ENCODE results near the gene ZNF714. TPM values are rescaled to one million over a fixed set of nuclear protein-coding genes. Genes with fewer than 3 reads are reported as not detected.

Gene ZNF714
- total and polyA plus RNA-seq, 2 of the 8 experiments (the other 6 are each of a cell fraction or from before 2014, with no cell fraction given), result 16.4 to 74.2 TPM

DNA sequence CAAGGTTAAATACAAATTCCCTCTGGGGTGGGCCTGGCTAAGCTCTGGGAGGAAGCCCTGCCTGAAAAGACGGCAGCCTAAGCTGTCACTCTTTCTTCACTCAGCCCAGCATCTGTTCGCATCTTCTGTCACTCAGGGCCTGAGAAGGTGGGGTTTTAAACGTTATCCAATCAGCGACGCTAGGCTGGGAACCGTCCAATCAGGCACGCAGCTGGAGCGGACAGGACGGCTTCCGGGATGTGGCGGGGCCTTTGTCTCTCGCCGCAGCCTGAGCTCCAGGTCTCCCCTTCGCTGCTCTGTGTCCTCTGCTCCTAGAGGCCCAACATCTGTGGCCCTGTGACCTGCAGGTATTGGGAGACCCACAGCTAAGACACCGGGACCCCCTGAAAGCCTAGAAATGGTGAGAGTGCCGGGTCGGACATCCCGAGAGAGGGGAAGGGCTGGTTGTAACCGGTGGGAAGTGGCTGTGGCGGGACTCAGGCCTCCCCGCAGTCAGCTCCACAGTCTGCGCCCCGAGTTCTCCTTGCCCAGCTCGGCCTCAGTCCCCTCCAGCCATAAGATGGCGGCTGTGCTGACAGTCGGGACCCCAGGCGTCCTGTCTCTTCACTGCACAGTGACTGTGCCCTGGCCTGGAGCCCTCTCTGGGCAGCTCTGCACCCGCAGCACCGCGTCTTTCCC lies 59.9 kb downstream of the ZNF714 start, which contains the start of gene ZNF431 (continued):
- TF ChIP-seq BACH1 (IDR thresholded peaks at IDR 0.05; ENCODE audit: low read length) (no peak), SAP30 (IDR thresholded peaks at IDR 0.05; ENCODE audit: insufficient read depth, insufficient replicate concordance, low read length) (peak; percentile 71), TBP (IDR thresholded peaks at IDR 0.05; ENCODE audit: low read depth, low read length) (peak; percentile 88), CHD2 (IDR thresholded peaks at IDR 0.05; ENCODE audit: low read length) (peak; percentile 68), POLR2A (IDR thresholded peaks at IDR 0.05; ENCODE audit: control extremely low read depth in 1 of 2, low read depth in 2 of 2, low read length in 2 of 2) (peak; percentile 84 to 98), JUN (IDR thresholded peaks at IDR 0.05; ENCODE audit: low read depth, low read length) (no peak), PHF8 (conservative IDR thresholded peaks at IDR 0.05; ENCODE audit: low read depth, low read length) (peak; percentile 81)
